H1 (cell line): Measurements from ENCODE around the gene RPS6KA2. TPM values are rescaled to one million over a fixed set of nuclear protein-coding genes. Genes with fewer than 3 reads are reported as not detected.

Experiments used
- CREB1 ChIP-seq: IDR thresholded peaks from 2 replicates; pipeline ENCODE4 v1.6.1; 2012; ENCODE audit warnings: inconsistent platforms
- SIN3A ChIP-seq, 2 experiments: IDR thresholded peaks in 1 of 2; conservative IDR thresholded peaks in 1 of 2; 2 replicates each; pipeline ENCODE4 v1.6.1; 2011 to 2012; ENCODE audit warnings: low read length in 2 of 2, improper control_type of control experiment in 1 of 2, low read depth in 1 of 2, mild to moderate bottlenecking in 1 of 2
- TEAD4 ChIP-seq: IDR thresholded peaks from 2 replicates; pipeline ENCODE4 v1.6.1; 2012; ENCODE audit warnings: low read depth, low read length, inconsistent platforms, mixed read lengths
- polyA plus RNA-seq, 7 experiments: library from polyadenylated mRNA; depleted of rRNA in 3 of 7; stranded (reverse) in 5 of 7; unstranded in 2 of 7; fragments of >200 nt in 5 of 7; fragments of 200-250 nt in 2 of 7; gene quantifications; 1 replicate in 5 of 7; 2 replicates in 1 of 7; 4 replicates in 1 of 7; pipeline versions ENCODE4 v1.2.1 to v1.2.3, GENCODE V29; 2011 to 2013; ENCODE audit warnings: missing spikeins in 2 of 7, mixed read lengths in 2 of 7
- total RNA-seq: library from RNA; stranded (reverse); fragmentation: NEBNext Ultra II Directional; extraction: Animal tissue kit (Norgen Biotek cat#: 25700); gene quantifications from 2 replicates; pipeline ENCODE4 v1.2.1, GENCODE V29; 2021
- TF ChIP-seq, protein P1 (sequence below): fragments of 300-600 bp; sonication (generic); IDR thresholded peaks from 2 replicates; pipeline ENCODE4 v1.7.1; 2012; ENCODE audit warnings: low read length, moderate library complexity, mild to moderate bottlenecking, inconsistent platforms; ENCODE audit not compliant: insufficient replicate concordance

The RPS6KA2 gene
- total and polyA plus RNA-seq, 2 of the 8 experiments (the other 6 are each of a cell fraction or from before 2014, with no cell fraction given): 8.8 to 25.7 TPM

DNA sequence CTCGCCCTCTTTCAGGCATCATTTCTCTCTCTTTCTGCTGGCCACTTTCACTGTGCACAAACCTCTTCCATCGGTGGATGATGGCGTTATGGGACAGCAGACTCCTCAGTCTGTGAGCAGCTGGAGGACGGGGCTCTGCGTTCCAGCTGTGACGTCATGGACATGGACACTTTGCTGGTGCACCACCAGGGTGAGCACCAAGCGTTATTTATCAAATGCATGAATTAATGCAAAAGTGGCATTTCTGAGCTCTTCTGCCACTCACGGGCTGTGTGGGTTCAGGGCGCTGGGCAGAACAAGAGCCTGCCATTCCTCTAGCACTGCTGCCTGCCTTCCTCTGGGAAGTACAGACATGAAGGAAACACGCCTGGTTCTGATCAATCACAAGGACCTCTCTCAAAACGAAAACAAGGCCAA, 161.4 kb downstream of the RPS6KA2 start (continued):
- TF ChIP-seq, protein P1, sequence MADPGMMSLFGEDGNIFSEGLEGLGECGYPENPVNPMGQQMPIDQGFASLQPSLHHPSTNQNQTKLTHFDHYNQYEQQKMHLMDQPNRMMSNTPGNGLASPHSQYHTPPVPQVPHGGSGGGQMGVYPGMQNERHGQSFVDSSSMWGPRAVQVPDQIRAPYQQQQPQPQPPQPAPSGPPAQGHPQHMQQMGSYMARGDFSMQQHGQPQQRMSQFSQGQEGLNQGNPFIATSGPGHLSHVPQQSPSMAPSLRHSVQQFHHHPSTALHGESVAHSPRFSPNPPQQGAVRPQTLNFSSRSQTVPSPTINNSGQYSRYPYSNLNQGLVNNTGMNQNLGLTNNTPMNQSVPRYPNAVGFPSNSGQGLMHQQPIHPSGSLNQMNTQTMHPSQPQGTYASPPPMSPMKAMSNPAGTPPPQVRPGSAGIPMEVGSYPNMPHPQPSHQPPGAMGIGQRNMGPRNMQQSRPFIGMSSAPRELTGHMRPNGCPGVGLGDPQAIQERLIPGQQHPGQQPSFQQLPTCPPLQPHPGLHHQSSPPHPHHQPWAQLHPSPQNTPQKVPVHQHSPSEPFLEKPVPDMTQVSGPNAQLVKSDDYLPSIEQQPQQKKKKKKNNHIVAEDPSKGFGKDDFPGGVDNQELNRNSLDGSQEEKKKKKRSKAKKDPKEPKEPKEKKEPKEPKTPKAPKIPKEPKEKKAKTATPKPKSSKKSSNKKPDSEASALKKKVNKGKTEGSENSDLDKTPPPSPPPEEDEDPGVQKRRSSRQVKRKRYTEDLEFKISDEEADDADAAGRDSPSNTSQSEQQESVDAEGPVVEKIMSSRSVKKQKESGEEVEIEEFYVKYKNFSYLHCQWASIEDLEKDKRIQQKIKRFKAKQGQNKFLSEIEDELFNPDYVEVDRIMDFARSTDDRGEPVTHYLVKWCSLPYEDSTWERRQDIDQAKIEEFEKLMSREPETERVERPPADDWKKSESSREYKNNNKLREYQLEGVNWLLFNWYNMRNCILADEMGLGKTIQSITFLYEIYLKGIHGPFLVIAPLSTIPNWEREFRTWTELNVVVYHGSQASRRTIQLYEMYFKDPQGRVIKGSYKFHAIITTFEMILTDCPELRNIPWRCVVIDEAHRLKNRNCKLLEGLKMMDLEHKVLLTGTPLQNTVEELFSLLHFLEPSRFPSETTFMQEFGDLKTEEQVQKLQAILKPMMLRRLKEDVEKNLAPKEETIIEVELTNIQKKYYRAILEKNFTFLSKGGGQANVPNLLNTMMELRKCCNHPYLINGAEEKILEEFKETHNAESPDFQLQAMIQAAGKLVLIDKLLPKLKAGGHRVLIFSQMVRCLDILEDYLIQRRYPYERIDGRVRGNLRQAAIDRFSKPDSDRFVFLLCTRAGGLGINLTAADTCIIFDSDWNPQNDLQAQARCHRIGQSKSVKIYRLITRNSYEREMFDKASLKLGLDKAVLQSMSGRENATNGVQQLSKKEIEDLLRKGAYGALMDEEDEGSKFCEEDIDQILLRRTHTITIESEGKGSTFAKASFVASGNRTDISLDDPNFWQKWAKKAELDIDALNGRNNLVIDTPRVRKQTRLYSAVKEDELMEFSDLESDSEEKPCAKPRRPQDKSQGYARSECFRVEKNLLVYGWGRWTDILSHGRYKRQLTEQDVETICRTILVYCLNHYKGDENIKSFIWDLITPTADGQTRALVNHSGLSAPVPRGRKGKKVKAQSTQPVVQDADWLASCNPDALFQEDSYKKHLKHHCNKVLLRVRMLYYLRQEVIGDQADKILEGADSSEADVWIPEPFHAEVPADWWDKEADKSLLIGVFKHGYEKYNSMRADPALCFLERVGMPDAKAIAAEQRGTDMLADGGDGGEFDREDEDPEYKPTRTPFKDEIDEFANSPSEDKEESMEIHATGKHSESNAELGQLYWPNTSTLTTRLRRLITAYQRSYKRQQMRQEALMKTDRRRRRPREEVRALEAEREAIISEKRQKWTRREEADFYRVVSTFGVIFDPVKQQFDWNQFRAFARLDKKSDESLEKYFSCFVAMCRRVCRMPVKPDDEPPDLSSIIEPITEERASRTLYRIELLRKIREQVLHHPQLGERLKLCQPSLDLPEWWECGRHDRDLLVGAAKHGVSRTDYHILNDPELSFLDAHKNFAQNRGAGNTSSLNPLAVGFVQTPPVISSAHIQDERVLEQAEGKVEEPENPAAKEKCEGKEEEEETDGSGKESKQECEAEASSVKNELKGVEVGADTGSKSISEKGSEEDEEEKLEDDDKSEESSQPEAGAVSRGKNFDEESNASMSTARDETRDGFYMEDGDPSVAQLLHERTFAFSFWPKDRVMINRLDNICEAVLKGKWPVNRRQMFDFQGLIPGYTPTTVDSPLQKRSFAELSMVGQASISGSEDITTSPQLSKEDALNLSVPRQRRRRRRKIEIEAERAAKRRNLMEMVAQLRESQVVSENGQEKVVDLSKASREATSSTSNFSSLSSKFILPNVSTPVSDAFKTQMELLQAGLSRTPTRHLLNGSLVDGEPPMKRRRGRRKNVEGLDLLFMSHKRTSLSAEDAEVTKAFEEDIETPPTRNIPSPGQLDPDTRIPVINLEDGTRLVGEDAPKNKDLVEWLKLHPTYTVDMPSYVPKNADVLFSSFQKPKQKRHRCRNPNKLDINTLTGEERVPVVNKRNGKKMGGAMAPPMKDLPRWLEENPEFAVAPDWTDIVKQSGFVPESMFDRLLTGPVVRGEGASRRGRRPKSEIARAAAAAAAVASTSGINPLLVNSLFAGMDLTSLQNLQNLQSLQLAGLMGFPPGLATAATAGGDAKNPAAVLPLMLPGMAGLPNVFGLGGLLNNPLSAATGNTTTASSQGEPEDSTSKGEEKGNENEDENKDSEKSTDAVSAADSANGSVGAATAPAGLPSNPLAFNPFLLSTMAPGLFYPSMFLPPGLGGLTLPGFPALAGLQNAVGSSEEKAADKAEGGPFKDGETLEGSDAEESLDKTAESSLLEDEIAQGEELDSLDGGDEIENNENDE: no peak
- TF ChIP-seq CREB1 (no peak), TEAD4 (no peak), SIN3A (conservative IDR thresholded peaks at IDR 0.05 in 1 of 2, IDR thresholded peaks at IDR 0.05 in 1 of 2; ENCODE audit: low read depth in 1 of 2, low read length in 2 of 2) (no peak)
- TF ChIP-seq, all 59 proteins: peak for 0
